Vagina (tissue), 2 donors: ENCODE data around the gene TMEM266. TPM values are rescaled to one million over a fixed set of nuclear protein-coding genes. Genes with fewer than 3 reads are reported as not detected.

Source experiments
- DNase-seq, 2 donors: peaks; one replicate each; pipeline ENCODE4 v3.0.0-alpha.2; 2017; ENCODE audit errors: extremely low spot score in 2 of 2
- H3K27ac ChIP-seq: fragments of 200-600 bp; sonication (generic); one replicate; pipeline ENCODE4 v1.5.1; 2019
- H3K27me3 ChIP-seq: fragments of 200-600 bp; sonication (generic); one replicate; pipeline ENCODE4 v1.5.1; 2019
- H3K36me3 ChIP-seq, 2 donors: fragments of 200-600 bp; sonication (generic); one replicate each; pipeline ENCODE4 v1.5.1; 2017 to 2019
- H3K4me1 ChIP-seq: fragments of 200-600 bp; sonication (generic); one replicate; pipeline ENCODE4 v1.5.1; 2019
- H3K4me3 ChIP-seq, 2 donors: fragments of 200-600 bp; sonication (generic); 1 replicate in 1 of 2; 2 replicates in 1 of 2; pipeline ENCODE4 v1.5.1; 2016 to 2019
- H3K9me3 ChIP-seq: fragments of 200-600 bp; sonication (generic); one replicate; pipeline ENCODE4 v1.5.1; 2019
- POLR2A ChIP-seq, 2 donors: fragments of 450-650 bp; IDR thresholded peaks; one replicate each; pipeline ENCODE4 v1.6.1; 2017; ENCODE audit warnings: antibody characterized with exemption in 2 of 2, mild to moderate bottlenecking in 2 of 2, moderate library complexity in 2 of 2
- POLR2AphosphoS5 ChIP-seq, 2 donors: sonication (generic); formaldehyde crosslinking; IDR thresholded peaks; one replicate each; pipeline ENCODE4 v1.9.0; 2017; ENCODE audit warnings: antibody characterized with exemption in 2 of 2, mild to moderate bottlenecking in 2 of 2, low read depth in 1 of 2; ENCODE audit not compliant: insufficient read depth in 1 of 2
- intact Hi-C: fragments of 100-400 bp; cut with DNase I; formaldehyde crosslinking; loops from one replicate; pipeline ENCODE4 v1.15.1; 2023
- total RNA-seq: library from RNA; depleted of rRNA; stranded (reverse); fragments of >200 nt; gene quantifications from one replicate; pipeline ENCODE4 v1.2.3, GENCODE V29; 2016
- TF ChIP-seq, protein P1 (sequence below), 3 experiments: fragments of 450-650 bp in 2 of 3; fragments of 200-600 bp in 1 of 3; sonication (generic) in 1 of 3; IDR thresholded peaks; one replicate each; pipeline ENCODE4 v1.5.1; 2017 to 2019; ENCODE audit warnings: antibody characterized with exemption in 3 of 3, mild to moderate bottlenecking in 2 of 3, moderate library complexity in 2 of 3

The TMEM266 gene
- total RNA-seq, 1 donor from 2014 or later, result not detected

DNA sequence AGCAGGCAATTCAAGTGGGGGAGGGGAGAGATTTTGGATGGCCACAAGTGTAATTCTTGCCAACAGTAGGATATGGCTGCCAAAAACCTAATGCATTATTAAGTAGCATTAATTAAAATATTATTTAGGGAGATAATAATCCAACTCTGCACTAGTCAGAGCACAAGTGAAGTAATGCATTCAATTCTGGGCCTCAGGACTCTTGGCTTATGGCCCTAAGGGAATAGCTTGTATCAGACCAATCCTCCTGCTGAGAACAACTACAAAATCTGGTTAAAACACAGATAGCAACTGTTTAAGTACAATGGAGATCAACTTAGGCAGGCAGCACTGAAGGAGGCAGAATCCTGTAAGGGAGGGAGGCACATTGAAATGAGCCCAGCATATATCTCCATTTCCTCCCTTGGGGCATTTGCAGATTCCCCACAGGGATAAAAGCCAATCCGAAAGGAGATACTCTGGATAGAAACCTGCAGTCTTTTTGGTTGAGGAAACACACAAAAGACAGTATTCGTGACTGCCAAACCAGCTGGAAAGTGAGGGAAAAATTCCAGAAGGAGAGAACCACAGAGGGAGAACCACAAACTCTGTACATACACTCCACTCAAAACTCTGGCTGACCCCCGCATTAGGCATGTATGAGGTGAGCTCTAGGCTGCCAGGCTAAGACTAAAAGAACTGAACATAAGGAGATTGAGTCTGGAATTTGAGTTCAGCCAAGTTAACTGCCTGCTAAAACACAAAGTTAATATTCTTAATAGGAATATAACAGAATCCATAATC is 194.1 kb downstream of the TMEM266 start:
- no peaks in the 10 kb centered on the region for H3K27me3 ChIP-seq
- H3K9me3 ChIP-seq, result no peaks in the 10 kb centered on the region
- no peak overlapping the region for H3K4me3 ChIP-seq
- H3K36me3 ChIP-seq, result peaks cover 0 to 10% of the 10 kb centered on the region in 2 donors
- no peaks in the 10 kb centered on the region for H3K4me1 ChIP-seq
- intact Hi-C loops, result no loop called here
- H3K27ac ChIP-seq, result no peak overlapping the region
- TF ChIP-seq POLR2AphosphoS5 (IDR thresholded peaks at IDR 0.05; ENCODE audit: insufficient read depth in 1 of 2, low read depth in 1 of 2), result no peak
- TF ChIP-seq POLR2A (IDR thresholded peaks at IDR 0.05), result no peak
- TF ChIP-seq, protein P1, sequence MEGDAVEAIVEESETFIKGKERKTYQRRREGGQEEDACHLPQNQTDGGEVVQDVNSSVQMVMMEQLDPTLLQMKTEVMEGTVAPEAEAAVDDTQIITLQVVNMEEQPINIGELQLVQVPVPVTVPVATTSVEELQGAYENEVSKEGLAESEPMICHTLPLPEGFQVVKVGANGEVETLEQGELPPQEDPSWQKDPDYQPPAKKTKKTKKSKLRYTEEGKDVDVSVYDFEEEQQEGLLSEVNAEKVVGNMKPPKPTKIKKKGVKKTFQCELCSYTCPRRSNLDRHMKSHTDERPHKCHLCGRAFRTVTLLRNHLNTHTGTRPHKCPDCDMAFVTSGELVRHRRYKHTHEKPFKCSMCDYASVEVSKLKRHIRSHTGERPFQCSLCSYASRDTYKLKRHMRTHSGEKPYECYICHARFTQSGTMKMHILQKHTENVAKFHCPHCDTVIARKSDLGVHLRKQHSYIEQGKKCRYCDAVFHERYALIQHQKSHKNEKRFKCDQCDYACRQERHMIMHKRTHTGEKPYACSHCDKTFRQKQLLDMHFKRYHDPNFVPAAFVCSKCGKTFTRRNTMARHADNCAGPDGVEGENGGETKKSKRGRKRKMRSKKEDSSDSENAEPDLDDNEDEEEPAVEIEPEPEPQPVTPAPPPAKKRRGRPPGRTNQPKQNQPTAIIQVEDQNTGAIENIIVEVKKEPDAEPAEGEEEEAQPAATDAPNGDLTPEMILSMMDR (IDR thresholded peaks at IDR 0.05), result no peak
- no peak for DNase-seq

Other genes with a start within 250 kb of the TMEM266 start
- gene UBE2Q2, start 216.5 kb upstream of the TMEM266 start, total RNA-seq, result 21.6 TPM
- gene FBXO22, start 156.1 kb upstream of the TMEM266 start, total RNA-seq, result 13.0 TPM
- gene NRG4, start 47.6 kb upstream of the TMEM266 start, total RNA-seq, result not detected